HG03045 (cell line): ENCODE results near the gene HERC4.
"Not testable (repeated sequence)": the region's sequence is repeated elsewhere in the genome, so short reads cannot be mapped to it uniquely, and the experiment has no call there.

ENCODE experiments used
- ATAC-seq: cut with Tn5 transposase; IDR thresholded peaks from one replicate; pipeline ENCODE4 v1.9.1; 2021; ENCODE audit warnings: mild to moderate bottlenecking, moderate library complexity; ENCODE audit not compliant: unreplicated experiment

HERC4 gene

GRCh38 chr10:68095153-68095552 lies 20.1 kb upstream of the HERC4 start:
- no peak for ATAC-seq

- no peak for ATAC-seq
These were observed 17.4 kb upstream of the HERC4 start for GRCh38 chr10:68092512-68092911.

- ATAC-seq, result no peak
These were observed 15.5 kb upstream of the HERC4 start for GRCh38 chr10:68090586-68090985.

GRCh38 chr10:68088740-68089139 lies 13.7 kb upstream of the HERC4 start:
- ATAC-seq, result no peak

GRCh38 chr10:68087685-68088401 lies 12.8 kb upstream of the HERC4 start:
- no peak for ATAC-seq

- ATAC-seq, result no peak
These were observed 12.0 kb upstream of the HERC4 start for GRCh38 chr10:68086910-68087684.

GRCh38 chr10:68086011-68086410 lies 10.9 kb upstream of the HERC4 start:
- no peak for ATAC-seq

- ATAC-seq, result no peak
These were observed 9.4 kb upstream of the HERC4 start for GRCh38 chr10:68084469-68084868.

- no peak for ATAC-seq
These were observed 8.9 kb upstream of the HERC4 start for GRCh38 chr10:68083953-68084352.

GRCh38 chr10:68082872-68083271 lies 7.8 kb upstream of the HERC4 start:
- no peak for ATAC-seq

- no peak for ATAC-seq
These were observed 6.8 kb upstream of the HERC4 start for GRCh38 chr10:68081916-68082315.

GRCh38 chr10:68080853-68081431 lies 5.9 kb upstream of the HERC4 start:
- no peak for ATAC-seq

GRCh38 chr10:68079434-68079833 lies 4.4 kb upstream of the HERC4 start:
- no peak for ATAC-seq

GRCh38 chr10:68077026-68077425 lies 1.9 kb upstream of the HERC4 start:
- no peak for ATAC-seq

GRCh38 chr10:68076081-68076480 lies 998 bp upstream of the HERC4 start:
- ATAC-seq, result not testable (repeated sequence)

- no peak for ATAC-seq
These were observed 494 bp upstream of the HERC4 start for GRCh38 chr10:68075550-68076004.

- no peak for ATAC-seq
These were observed 880 bp downstream of the HERC4 start for GRCh38 chr10:68074031-68074774.

GRCh38 chr10:68073631-68074030 lies 1.5 kb downstream of the HERC4 start:
- no peak for ATAC-seq

GRCh38 chr10:68067508-68067907 lies 7.6 kb downstream of the HERC4 start:
- ATAC-seq, result no peak

- ATAC-seq, result no peak
These were observed 8.1 kb downstream of the HERC4 start for GRCh38 chr10:68067029-68067428.

- ATAC-seq, result no peak
These were observed 21.5 kb downstream of the HERC4 start for GRCh38 chr10:68053553-68053952.
